Retinal pigment epithelial cell (primary cell): ENCODE results near the gene NID1.

Source experiments
- DNase-seq: peaks from one replicate; pipeline ENCODE4 v3.0.0-alpha.2; 2010; ENCODE audit warnings: low read depth
- H3K4me3 ChIP-seq: 2 replicates; pipeline ENCODE4 v1.5.1; 2011; ENCODE audit warnings: mild to moderate bottlenecking, low read length, control low read depth, moderate library complexity
- CTCF ChIP-seq: conservative IDR thresholded peaks from 2 replicates; pipeline ENCODE4 v1.5.1; 2011; ENCODE audit warnings: low read depth, low read length, control low read depth, inconsistent platforms

NID1 gene

GRCh38 chr1:236110137-236110536 is 45.2 kb upstream of the NID1 start:
- no peak overlapping the region for H3K4me3 ChIP-seq
- no peak for DNase-seq
- no peak for TF ChIP-seq CTCF

GRCh38 chr1:236108027-236108648 is 43.2 kb upstream of the NID1 start:
- TF ChIP-seq CTCF, result no peak
- no peak for DNase-seq
- H3K4me3 ChIP-seq, result no peak overlapping the region

- no peak for DNase-seq
- no peak overlapping the region for H3K4me3 ChIP-seq
- TF ChIP-seq CTCF, result no peak
Observed at GRCh38 chr1:236107121-236107907, 42.4 kb upstream of the NID1 start.

- H3K4me3 ChIP-seq, result no peak overlapping the region
- DNase-seq, result no peak
- peak; percentile 70 for TF ChIP-seq CTCF
Observed at GRCh38 chr1:236103646-236104218, 38.8 kb upstream of the NID1 start.

- no peak for TF ChIP-seq CTCF
- no peak overlapping the region for H3K4me3 ChIP-seq
- no peak for DNase-seq
Observed at GRCh38 chr1:236103059-236103458, 38.2 kb upstream of the NID1 start.

- TF ChIP-seq CTCF, result no peak
- no peak for DNase-seq
- H3K4me3 ChIP-seq, result no peak overlapping the region
Observed at GRCh38 chr1:236102611-236103010, 37.7 kb upstream of the NID1 start.
